Smooth muscle cell (in vitro differentiated cells): ENCODE measurements around the gene ADAM30. TPM values are rescaled to one million over a fixed set of nuclear protein-coding genes. Genes with fewer than 3 reads are reported as not detected.

Experiments used
- DNase-seq: peaks from one replicate; lab custom pipeline; 2025; ENCODE audit not compliant: unreplicated experiment; lab: John Stamatoyannopoulos, UW
- H2AFZ ChIP-seq: fragments of 200-600 bp; sonication (generic); 2 replicates; pipeline ENCODE4 v1.6.0; 2016; ENCODE audit warnings: antibody characterized with exemption, low read depth, mild to moderate bottlenecking
- H3F3A ChIP-seq: fragments of 200-600 bp; sonication (generic); 2 replicates; pipeline ENCODE4 v1.6.0; 2017; ENCODE audit warnings: antibody characterized with exemption, low read depth
- H3K27ac ChIP-seq: fragments of 200-600 bp; sonication (generic); 2 replicates; pipeline ENCODE4 v1.5.1; 2016; ENCODE audit warnings: low read depth, mild to moderate bottlenecking
- H3K27me3 ChIP-seq: fragments of 200-600 bp; sonication (generic); 2 replicates; pipeline ENCODE4 v1.6.1; 2016; ENCODE audit warnings: low read depth, mild to moderate bottlenecking
- H3K36me3 ChIP-seq: fragments of 200-600 bp; sonication (generic); 2 replicates; pipeline ENCODE4 v1.5.1; 2016; ENCODE audit warnings: low read depth
- H3K4me1 ChIP-seq: fragments of 200-600 bp; sonication (generic); 2 replicates; pipeline ENCODE4 v1.5.1; 2016; ENCODE audit warnings: low read depth
- H3K4me2 ChIP-seq: fragments of 200-600 bp; sonication (generic); 2 replicates; pipeline ENCODE4 v1.6.0; 2016; ENCODE audit warnings: mild to moderate bottlenecking
- H3K4me3 ChIP-seq: fragments of 200-600 bp; sonication (generic); 2 replicates; pipeline ENCODE4 v1.5.1; 2016; ENCODE audit warnings: mild to moderate bottlenecking
- H3K79me2 ChIP-seq: fragments of 200-600 bp; sonication (generic); 2 replicates; pipeline ENCODE4 v1.6.0; 2016; ENCODE audit warnings: low read depth, mild to moderate bottlenecking
- H3K9ac ChIP-seq: fragments of 200-600 bp; sonication (generic); 2 replicates; pipeline ENCODE4 v1.6.0; 2016; ENCODE audit warnings: low read depth
- H3K9me3 ChIP-seq: fragments of 200-600 bp; sonication (generic); replicated peaks from 2 replicates; pipeline ENCODE4 v1.5.1; 2016; ENCODE audit warnings: low read depth
- H4K20me1 ChIP-seq: fragments of 200-600 bp; sonication (generic); 2 replicates; pipeline ENCODE4 v1.6.0; 2016; ENCODE audit warnings: low read depth
- CTCF ChIP-seq: fragments of 200-600 bp; sonication (generic); IDR thresholded peaks from 2 replicates; pipeline ENCODE4 v1.5.1; 2017; ENCODE audit warnings: borderline replicate concordance, mild to moderate bottlenecking, antibody characterized with exemption; ENCODE audit not compliant: insufficient read depth, poor library complexity, severe bottlenecking
- WGBS: methylation state at CpG from one replicate; pipeline ENCODE4 v1.1.7; 2016; ENCODE audit warnings: low lambda C conversion rate; 5-methylcytosine and 5-hydroxymethylcytosine counted together
- polyA plus RNA-seq: library from polyadenylated mRNA; unstranded; fragments of >200 nt; fragmentation: Nextera tagmentation; extraction: Ambion mirVana; gene quantifications from 2 replicates; pipeline ENCODE4 v1.2.1, GENCODE V29; 2016
- total RNA-seq: library from RNA; depleted of rRNA; stranded (reverse); fragments of >200 nt; gene quantifications from 2 replicates; pipeline ENCODE4 v1.2.3, GENCODE V29; 2014

ADAM30 gene
- total and polyA plus RNA-seq, 2 experiments from 2014 or later = not detected

- no peak overlapping the region for H3K9ac ChIP-seq
- no peaks in the 10 kb centered on the region for H3K79me2 ChIP-seq
- H4K20me1 ChIP-seq = no peaks in the 10 kb centered on the region
- no peak overlapping the region for H3K4me2 ChIP-seq
- 83% methylated on average over 1 of the region's 1 CpG for WGBS
- no peaks in the 10 kb centered on the region for H3K36me3 ChIP-seq
- H3K4me1 ChIP-seq = no peaks in the 10 kb centered on the region
- peaks cover 6% of the 10 kb centered on the region for H3K27me3 ChIP-seq
- H3K9me3 ChIP-seq = peaks cover 4% of the 10 kb centered on the region
- no peak overlapping the region for H3K27ac ChIP-seq
- no peak for DNase-seq
- no peak overlapping the region for H3K4me3 ChIP-seq
- H2AFZ ChIP-seq = no peak overlapping the region
- no peak for TF ChIP-seq CTCF
- H3F3A ChIP-seq = no peaks in the 10 kb centered on the region
Observed at GRCh38 chr1:119891386-119891785, 4.9 kb downstream of the ADAM30 start.

GRCh38 chr1:119888476-119888875 lies 7.8 kb downstream of the ADAM30 start:
- no peak overlapping the region for H2AFZ ChIP-seq
- H3K4me1 ChIP-seq = no peaks in the 10 kb centered on the region
- no peak for TF ChIP-seq CTCF
- H3K27ac ChIP-seq = no peak overlapping the region
- peaks cover 4% of the 10 kb centered on the region for H3K9me3 ChIP-seq
- H3F3A ChIP-seq = no peaks in the 10 kb centered on the region
- H3K79me2 ChIP-seq = no peaks in the 10 kb centered on the region
- DNase-seq = no peak
- H3K4me2 ChIP-seq = no peak overlapping the region
- H3K27me3 ChIP-seq = peaks cover 6% of the 10 kb centered on the region
- no peak overlapping the region for H3K4me3 ChIP-seq
- no peak overlapping the region for H3K9ac ChIP-seq
- no peaks in the 10 kb centered on the region for H4K20me1 ChIP-seq
- H3K36me3 ChIP-seq = no peaks in the 10 kb centered on the region

- no peaks in the 10 kb centered on the region for H4K20me1 ChIP-seq
- H3K27ac ChIP-seq = no peak overlapping the region
- H2AFZ ChIP-seq = no peak overlapping the region
- H3K4me2 ChIP-seq = no peak overlapping the region
- no peaks in the 10 kb centered on the region for H3F3A ChIP-seq
- H3K9me3 ChIP-seq = peaks cover 4% of the 10 kb centered on the region
- no peak overlapping the region for H3K9ac ChIP-seq
- no peaks in the 10 kb centered on the region for H3K36me3 ChIP-seq
- no peak for TF ChIP-seq CTCF
- no peak overlapping the region for H3K4me3 ChIP-seq
- H3K4me1 ChIP-seq = no peaks in the 10 kb centered on the region
- H3K27me3 ChIP-seq = peaks cover 6% of the 10 kb centered on the region
- no peak for DNase-seq
- H3K79me2 ChIP-seq = no peaks in the 10 kb centered on the region
Observed at GRCh38 chr1:119887427-119887826, 8.9 kb downstream of the ADAM30 start.

- Histone ChIP-seq H3K4me1 (no peaks in the 10 kb centered on the region), H3K4me2 (no peak overlapping the region), H4K20me1 (no peaks in the 10 kb centered on the region), H3K79me2 (no peaks in the 10 kb centered on the region), H3K36me3 (no peaks in the 10 kb centered on the region), H2AFZ (no peak overlapping the region), H3K27ac (no peak overlapping the region), H3K9ac (no peak overlapping the region), H3F3A (no peaks in the 10 kb centered on the region), H3K27me3 (peaks cover 6% of the 10 kb centered on the region), H3K9me3 (peaks cover 4% of the 10 kb centered on the region), H3K4me3 (no peak overlapping the region)
- no peak for DNase-seq
- peak; percentile 73 for TF ChIP-seq CTCF
- WGBS = 49% methylated on average over 11 of the region's 11 CpGs
Observed at GRCh38 chr1:119885903-119886783, 10.2 kb downstream of the ADAM30 start.
